Dermis microvascular lymphatic vessel endothelial cell (primary cell): Measurements from ENCODE around the gene HOXB3. TPM values are rescaled to one million over a fixed set of nuclear protein-coding genes. Genes with fewer than 3 reads are reported as not detected.

Experiments
- DNase-seq, 2 donors: peaks; one replicate each; pipeline versions ENCODE4 v3.0.0 to v3.0.0-alpha.2; 2010; ENCODE audit warnings: low read depth in 2 of 2
- total RNA-seq: library from RNA; depleted of rRNA; stranded (reverse); fragments of >200 nt; gene quantifications from 2 replicates; pipeline ENCODE4 v1.2.1, GENCODE V29; 2014

HOXB3 gene
- 1.9 and 4.8 TPM in 2 replicates for total RNA-seq

- no peak for DNase-seq
Observed at GRCh38 chr17:48589831-48590606, at the start of gene HOXB3. Gene HOXB3, minus strand, starts transcription at chr17:48590241. Its CDS starts 37,767 bp downstream, at chr17:48552474.

GRCh38 chr17:48639136-48639535, 49.1 kb upstream of the HOXB3 start:
- no peak for DNase-seq

- no peak for DNase-seq
Observed at GRCh38 chr17:48637323-48638260, 47.6 kb upstream of the HOXB3 start.

GRCh38 chr17:48636177-48637018, 46.4 kb upstream of the HOXB3 start:
- DNase-seq = peak; percentile 73 to 91

GRCh38 chr17:48634493-48635208, 44.6 kb upstream of the HOXB3 start:
- DNase-seq = no peak

GRCh38 chr17:48633266-48633677, 43.2 kb upstream of the HOXB3 start:
- no peak for DNase-seq

GRCh38 chr17:48632579-48633265, 42.7 kb upstream of the HOXB3 start:
- DNase-seq = no peak

- no peak for DNase-seq
Observed at GRCh38 chr17:48631693-48632578, 41.9 kb upstream of the HOXB3 start.

- no peak for DNase-seq
Observed at GRCh38 chr17:48630925-48631692, 41.1 kb upstream of the HOXB3 start.

- DNase-seq = no peak
Observed at GRCh38 chr17:48630009-48630924, 40.2 kb upstream of the HOXB3 start.

- DNase-seq = no peak
Observed at GRCh38 chr17:48629411-48629759, 39.3 kb upstream of the HOXB3 start.

- DNase-seq = no peak
Observed at GRCh38 chr17:48628649-48629410, 38.8 kb upstream of the HOXB3 start.

GRCh38 chr17:48627623-48628521, 37.8 kb upstream of the HOXB3 start:
- DNase-seq = no peak

GRCh38 chr17:48627118-48627597, 37.1 kb upstream of the HOXB3 start:
- DNase-seq = no peak
